OCI-M2 (cell line): ENCODE measurements around the gene TPD52L2.
"Not testable (repeated sequence)": the region's sequence is repeated elsewhere in the genome, so short reads cannot be mapped to it uniquely, and the experiment has no call there.

Experiments
- DNase-seq: peaks from one replicate; lab custom pipeline; 2025; ENCODE audit not compliant: unreplicated experiment; lab: John Stamatoyannopoulos, UW

The TPD52L2 gene

GRCh38 chr20:63878899-63879663, 14.0 kb downstream of the TPD52L2 start:
- DNase-seq = no peak

- DNase-seq = not testable (repeated sequence)
Observed at GRCh38 chr20:63880901-63881300, 15.8 kb downstream of the TPD52L2 start.

GRCh38 chr20:63881451-63882226, 16.6 kb downstream of the TPD52L2 start:
- no peak for DNase-seq

GRCh38 chr20:63882257-63883200, 17.5 kb downstream of the TPD52L2 start:
- no peak for DNase-seq

GRCh38 chr20:63883201-63883593, 18.1 kb downstream of the TPD52L2 start:
- DNase-seq = no peak

GRCh38 chr20:63884506-63885263, 19.6 kb downstream of the TPD52L2 start:
- no peak for DNase-seq

- DNase-seq = no peak
Observed at GRCh38 chr20:63885264-63886053, 20.4 kb downstream of the TPD52L2 start.

GRCh38 chr20:63886054-63886419, 21.0 kb downstream of the TPD52L2 start:
- no peak for DNase-seq

- no peak for DNase-seq
Observed at GRCh38 chr20:63886921-63887320, 21.9 kb downstream of the TPD52L2 start.

GRCh38 chr20:63889241-63890200, 24.5 kb downstream of the TPD52L2 start:
- DNase-seq = no peak

GRCh38 chr20:63890201-63890576, 25.1 kb downstream of the TPD52L2 start:
- no peak for DNase-seq

GRCh38 chr20:63890616-63891015, 25.5 kb downstream of the TPD52L2 start:
- DNase-seq = no peak

GRCh38 chr20:63891061-63892002, 26.3 kb downstream of the TPD52L2 start:
- no peak for DNase-seq

GRCh38 chr20:63892402-63892801, 27.3 kb downstream of the TPD52L2 start:
- DNase-seq = no peak

GRCh38 chr20:63893999-63894357, 28.9 kb downstream of the TPD52L2 start:
- DNase-seq = no peak

- DNase-seq = peak; percentile 79
Observed at GRCh38 chr20:63894358-63895201, 29.5 kb downstream of the TPD52L2 start, which contains the start of gene DNAJC5. Gene DNAJC5, plus strand, starts transcription at chr20:63895126. Its CDS starts 33,220 bp downstream, at chr20:63928346.
